Measurements from ENCODE around the gene LAMA3.

Gene LAMA3

DNA sequence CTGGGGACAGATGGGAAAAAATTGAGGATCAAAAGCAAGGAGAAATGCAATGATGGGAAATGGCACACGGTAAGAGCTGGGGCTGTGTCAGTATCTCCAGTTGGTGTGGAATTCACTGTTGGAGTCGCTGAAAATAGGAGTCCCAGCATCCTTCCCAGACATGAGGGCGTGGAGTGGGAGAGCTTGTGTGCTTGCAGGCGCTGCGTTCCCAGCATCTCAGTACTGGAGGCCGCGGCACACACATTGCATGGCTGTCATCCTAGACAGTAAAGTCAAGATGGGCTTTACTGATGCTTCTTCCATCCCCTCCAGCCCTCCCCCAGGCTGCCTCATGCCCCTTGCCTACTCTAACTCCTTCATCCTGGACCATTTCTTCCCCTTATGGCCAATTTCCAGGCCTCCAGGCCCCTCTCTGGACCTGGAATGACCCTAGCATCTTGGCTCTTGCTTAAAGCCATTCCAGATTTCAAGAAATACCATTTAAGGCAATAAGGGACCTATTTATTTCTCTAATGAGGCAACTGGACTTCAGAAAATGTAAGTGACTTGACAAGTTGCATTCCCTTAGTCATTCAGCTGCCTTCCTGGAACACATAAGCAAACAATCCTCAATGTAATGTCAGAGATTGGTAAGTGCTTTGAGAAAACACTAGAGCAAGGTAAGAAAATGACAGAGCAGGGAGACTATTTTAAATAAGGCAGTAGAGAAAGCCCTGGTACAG lies 254.8 kb downstream of the LAMA3 start:
- DNase-seq, result no peak

DNA sequence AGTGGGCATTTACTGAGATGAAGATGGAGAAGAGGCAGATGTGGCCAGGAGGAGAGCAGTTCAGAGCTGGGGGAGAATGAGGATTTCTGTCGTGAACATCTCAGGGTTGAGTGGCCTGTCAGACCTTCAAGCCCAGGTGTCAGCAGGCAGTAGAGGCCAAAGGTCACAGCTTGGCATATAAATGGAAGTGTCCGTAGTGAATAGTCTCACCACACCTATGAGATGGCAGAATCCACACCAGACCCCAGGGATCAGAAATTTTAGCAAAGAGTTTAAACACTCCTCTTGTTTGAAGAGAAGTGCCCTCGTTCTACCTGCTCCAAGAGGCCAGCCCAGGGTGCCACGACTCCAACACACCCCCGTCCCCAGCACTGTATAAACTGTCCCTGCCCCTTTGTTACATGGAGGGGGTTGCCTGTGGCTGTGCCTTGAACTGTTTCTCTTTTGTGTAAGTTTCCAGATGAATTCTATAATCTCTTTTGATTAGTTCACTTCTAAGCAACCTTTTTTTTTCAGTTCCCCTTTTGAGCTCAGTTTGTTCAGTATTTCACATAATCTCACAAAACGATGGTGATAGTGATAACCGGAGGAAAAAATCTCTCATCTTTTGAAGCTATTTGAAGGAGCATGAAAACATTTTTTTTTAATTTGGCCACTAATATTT lies 256.3 kb downstream of the LAMA3 start:
- no peak for DNase-seq

DNA sequence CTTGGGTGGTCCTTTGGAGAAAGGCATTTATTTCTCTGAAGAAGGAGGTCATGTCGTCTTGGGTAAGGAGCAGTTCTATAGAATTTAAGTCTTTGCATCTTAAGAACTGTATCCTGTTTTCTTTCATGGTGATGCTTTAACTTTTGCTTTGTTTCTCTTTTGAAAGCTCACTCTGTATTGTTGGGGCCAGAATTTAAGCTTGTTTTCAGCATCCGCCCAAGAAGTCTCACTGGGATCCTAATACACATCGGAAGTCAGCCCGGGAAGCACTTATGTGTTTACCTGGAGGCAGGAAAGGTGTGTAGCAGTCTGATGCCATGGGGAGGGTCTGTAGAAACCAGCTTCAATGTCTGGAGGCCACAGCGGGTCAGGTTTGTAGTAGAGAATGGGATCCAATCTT lies 260.6 kb downstream of the LAMA3 start:
- no peak for DNase-seq

DNA sequence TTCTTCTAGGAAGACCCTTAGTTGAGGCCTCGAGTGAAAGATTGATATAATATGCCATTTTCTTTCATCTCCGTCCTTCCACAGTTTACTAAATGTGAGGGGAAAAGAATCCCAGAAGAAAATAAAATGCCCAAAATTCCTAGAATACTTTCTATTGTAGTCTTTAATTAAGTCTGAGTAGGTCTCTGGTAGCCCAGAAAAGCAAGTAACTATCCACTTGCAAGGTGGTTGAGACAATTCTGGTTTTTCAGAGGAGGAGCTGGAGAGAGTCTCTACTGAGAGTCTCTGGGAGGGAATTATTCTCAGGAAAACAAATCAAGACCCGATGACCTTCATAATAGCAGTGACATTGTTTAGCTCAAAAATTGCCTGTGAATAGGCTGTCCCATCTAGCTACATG lies 261.4 kb downstream of the LAMA3 start:
- DNase-seq, result no peak

DNA sequence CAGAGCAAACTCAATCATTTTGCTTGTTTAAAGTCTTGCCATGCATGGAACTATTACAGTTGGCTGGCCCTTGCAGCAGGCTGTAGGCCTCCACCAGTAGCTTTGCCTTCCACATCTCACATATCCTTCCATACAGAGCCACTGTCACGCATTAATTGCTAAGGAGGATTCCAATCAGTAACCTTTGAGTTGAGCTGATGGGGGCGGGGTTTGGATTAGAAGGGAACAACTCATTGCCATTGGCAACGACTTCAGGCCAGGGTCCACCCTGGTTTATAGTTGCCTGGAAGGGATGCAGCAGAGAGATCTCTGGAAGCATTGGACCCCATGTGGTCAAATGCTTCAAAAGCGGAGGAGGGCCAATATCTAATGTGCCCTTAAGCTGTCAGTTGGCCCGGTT lies 262.0 kb downstream of the LAMA3 start:
- DNase-seq, result no peak

DNA sequence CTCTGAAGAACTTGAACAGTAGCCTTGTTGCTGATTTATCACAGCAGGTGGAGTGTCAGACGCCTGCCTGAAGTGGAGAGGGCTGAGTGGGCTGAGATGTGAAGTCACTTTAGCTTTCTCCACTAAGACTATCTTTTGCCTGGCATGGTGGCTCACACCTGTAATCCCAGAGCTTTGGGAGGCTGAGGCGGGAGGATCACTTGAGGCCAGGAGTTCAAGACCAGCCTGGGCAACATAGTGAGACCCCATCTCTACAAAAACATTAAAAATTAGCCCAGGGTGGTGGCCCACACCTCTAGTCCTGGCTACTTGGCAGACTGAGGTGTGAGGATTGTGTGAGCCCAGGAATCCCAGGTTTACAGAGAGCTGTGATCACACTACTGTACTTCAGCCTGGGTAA lies 264.7 kb downstream of the LAMA3 start:
- DNase-seq, result no peak

DNA sequence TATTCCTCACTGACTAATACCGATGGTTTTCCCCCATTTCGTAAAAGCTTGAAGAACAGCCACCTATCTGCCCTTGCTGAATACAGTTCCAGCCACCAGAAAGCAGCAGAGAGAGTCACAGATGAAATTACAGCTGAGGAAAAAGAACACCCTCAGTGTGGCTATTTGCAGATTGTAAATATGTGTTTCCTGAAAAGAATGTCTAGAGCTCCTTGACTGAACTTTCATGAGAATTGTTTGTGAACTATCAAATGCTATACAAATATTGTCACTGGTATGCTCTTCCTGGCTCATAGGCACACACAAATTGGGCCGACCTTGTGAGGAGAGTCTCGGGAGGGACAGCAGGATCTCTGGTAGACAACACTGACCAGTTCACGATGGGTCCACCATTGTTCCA lies 267.2 kb downstream of the LAMA3 start:
- no peak for DNase-seq

DNA sequence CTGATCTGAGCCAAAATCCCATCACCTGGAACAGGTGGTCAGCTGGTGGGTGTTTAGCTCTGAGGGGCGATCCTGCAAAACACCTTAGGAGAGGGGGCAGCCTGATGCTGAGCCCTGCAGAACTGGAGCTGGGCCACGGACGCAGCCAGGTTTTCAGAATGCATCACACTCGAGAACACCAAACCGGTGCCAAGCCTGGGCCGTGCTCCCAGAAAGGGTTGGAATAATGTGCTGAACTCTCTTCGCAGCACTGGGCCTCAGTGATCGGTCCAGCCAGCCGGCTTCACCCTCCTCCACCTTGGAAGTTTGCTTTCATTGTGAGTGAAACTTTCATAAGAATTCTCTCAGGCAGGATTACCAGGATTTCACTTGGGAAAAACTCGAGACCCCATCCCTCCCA lies 268.8 kb downstream of the LAMA3 start:
- no peak for DNase-seq

DNA sequence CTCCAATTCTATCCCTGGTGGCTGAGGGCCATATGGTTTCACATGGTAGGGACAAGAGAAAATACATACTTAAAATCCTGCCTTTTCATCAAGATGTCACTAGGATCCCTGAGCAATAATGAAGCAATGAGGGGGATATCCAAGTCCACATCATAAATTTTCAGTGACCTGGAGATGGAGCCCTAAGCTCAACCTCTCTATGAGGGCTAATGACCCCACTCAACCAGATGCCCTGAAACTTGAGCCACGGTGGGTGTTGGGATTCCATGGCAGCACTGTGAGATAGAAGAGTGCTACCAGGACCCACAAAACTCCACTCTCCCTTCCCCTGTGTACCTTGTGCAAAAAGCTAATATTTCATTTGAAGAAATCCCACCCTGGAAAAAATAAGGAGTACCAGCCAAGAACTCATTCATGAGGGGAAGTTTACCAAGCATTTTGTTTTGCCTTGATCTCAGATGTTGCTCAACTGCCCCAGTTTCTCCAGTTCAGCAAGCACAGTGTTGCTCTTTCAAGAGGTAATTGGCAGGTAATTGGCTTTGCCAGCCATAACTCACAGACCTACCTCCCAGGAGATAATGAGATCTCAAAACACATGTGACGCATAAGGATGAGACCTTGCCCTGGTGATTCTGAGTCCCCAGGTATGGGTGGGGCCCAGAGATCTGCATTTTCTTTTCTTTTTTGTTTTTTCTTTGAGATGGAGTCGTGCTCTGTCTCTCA lies 274.4 kb downstream of the LAMA3 start:
- DNase-seq, result no peak

DNA sequence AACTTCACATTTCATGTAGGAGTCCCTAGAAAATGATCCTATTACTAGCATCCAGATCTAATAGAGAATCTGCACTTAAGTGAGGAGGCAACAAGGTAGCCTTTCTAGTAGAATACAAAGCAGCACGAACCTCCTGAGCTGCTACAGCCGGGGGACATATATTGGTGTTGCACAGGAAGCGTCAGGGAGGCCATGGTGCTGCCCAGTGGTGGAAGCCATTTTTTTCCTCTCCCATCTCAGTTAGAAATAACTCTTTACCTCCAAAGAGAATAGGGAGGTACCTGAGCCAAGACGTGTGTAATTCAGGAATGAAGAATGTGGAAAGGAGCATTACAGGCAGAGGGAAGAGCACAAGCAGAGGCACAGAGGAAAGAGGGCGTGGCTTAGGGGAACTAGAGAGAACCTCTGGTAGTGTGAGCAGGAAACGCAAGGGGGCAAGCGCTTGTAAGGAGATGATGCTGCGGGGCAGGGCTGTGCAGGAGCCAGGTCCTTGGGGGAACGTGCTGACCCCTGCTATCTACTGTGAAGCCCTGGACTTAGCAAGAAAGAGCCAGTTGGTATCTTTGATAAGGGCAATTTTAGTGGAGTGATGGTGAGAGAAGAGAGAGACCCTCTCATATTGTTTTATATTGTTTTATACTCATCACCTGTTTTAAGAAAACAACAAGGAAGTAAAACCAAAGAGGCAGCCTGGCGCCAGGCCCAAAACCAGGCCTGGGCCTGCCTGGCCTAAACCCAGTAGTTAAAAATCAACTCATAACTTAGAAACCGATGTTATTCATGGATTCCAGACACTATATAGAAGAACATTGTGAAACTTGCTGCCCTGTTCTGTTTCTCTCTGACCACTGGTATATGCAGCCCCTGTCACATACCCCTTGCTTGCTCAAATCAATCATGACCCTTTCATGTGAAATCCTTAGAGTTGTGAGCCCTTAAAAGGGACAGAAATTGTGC lies 275.3 kb downstream of the LAMA3 start:
- no peak for DNase-seq

DNA sequence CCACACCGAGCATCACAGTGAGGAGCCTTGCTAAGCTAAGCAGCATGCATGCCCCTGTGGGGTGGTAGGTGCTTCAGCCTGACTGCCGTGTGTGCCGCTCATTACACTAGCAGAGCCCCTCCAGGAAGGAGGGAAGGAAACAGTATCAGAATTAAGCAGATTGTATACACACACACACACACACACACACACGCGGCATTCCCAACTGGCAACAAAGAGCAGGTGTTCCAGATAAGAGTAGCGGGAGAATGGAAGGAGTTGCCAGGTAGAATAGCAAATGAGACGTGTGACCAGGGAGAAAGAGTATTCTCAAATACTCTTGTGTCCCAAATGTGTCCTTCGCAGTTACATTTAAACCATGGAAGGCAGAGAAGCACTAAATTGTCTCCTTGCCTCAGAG lies 277.7 kb downstream of the LAMA3 start:
- DNase-seq, result no peak

DNA sequence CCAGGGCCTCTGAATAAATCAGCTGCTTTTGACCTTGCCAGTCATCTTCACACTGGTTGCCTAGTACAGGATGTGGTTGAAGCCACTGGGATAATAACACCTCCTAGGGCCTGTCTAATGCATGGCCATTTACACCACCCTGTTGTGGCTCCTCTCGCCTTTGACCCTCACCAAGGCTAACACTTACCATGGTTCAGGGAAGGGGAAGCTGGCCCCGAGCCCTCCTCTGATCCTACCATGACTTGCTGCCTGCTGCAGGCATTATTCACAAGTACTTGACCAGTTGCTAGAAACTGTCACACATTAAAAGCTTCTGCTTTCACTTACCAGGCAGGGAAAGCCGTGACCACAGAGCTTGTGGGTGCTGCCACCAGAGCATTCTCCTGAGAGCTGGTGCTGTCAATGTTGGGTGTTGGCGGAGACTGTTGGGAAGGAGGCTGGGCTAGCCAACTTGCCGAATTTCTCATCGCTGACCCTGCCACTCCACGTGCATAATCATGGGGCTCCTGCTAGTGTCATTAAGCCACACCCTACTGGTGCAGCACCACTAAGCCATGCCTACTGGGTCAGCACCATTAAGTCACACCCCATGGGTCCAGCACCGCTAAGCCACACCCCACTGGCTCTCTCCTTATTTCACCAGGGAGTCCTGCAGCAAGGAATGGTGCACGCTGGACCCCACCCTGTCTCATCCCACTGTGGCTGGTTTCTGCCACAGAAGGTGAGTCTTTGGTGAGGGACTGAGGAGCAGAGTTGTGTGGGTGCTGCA lies 278.3 kb downstream of the LAMA3 start:
- DNase-seq, result peak; percentile 25

DNA sequence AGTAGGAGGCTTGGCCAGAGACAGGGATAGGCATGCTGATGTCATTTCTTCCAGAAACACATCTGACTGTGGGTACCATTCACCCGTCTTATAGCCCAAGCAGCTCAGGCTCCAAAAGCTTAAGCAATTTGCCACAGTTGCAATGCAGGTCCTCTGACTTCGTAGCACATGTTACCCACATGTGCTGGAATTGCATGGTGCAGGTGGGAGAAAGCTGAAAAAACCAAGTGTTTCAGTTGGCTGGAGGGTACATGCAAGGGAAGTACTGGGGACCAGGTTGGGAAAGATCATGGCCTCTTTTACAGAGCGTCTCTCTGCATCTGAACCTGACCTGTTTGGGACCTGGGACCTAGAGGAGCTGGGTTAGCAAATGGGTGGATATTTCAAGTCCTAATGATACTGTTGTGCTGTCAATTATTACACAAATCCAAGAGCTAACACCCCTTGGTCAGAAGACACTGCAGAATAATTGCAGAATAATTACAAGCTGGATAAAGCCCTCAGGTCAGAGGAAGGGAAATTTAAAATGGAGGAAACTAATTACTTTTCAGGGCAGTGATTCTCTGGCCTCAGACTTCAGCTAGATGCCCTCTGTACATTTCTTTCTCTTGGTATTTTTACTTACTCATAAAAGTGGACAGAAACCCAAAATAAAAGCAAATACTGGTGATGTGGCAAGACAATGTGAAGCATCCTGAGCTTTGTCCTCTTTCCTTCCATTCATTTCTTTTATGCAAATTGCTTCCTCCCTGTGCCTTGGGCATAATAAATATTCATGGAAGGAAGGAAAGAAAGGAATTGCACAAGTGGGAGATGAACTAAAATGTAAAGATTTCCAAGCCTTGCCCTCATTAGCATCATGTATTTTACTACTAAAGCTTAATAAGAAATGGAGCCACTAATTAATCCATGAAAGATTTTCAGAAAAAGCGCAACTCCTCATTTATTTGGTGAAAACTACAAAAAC lies 279.7 kb downstream of the LAMA3 start:
- no peak for DNase-seq

DNA sequence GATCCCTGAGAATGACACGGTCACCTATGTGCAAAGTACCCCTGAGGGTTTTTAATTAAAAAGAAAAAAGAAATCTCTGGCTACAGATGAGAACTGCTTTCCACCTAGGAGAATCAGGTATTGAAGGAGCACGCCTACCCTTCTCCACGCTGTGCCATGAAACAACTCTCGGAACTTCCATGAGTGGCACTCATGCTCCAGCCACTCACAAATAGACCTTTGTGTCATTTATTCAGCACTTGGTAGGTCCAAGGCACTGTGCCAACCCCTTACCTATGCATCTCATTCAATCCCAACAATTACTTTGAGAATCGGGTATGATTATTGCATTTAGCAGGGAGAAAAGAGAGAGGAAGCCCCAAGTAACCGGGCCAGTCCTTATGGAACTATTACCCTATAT lies 280.4 kb downstream of the LAMA3 start:
- no peak for DNase-seq

DNA sequence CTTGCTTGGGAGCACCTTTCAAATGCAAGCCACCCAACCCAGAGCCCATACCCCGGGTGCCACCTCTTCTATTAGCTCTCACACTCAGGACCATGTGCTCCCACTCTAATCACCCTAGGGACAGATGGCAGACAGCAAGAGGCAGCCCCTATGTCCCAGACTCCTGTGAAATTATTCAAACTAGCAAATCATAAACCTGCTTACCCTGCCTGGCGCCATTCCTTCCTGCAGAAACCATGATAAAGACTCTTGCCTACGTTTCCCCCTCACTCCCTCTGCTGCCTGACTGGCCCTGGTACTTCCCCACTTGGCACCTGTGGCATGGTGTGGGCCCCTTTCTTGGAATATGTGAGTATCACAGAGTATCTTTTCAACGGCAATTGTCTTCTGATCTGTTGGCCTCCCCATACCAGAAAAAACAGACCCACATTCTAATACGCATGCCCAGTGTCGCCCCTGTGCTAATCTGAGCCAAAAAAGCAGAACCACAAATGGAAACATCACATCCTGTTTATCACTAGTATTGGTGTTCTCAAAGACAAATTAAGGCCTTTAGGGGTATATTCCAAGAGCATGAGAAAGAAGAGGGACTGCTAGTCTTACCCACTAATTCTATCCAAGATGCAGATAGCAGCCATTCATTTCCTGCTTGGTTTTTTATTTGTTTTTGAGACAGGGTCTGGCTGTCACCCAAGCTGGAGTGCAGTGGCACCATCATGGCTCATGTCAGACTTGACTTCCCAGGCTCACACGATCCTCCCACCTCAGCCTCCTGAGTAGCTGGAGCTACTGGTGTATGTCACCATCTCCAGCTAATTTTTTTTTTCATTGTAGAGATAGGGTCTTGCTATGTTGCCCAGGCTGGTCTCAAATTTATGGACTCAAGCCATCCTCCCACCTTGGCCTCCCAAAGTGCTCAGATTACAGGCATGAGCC lies 281.2 kb downstream of the LAMA3 start:
- no peak for DNase-seq

DNA sequence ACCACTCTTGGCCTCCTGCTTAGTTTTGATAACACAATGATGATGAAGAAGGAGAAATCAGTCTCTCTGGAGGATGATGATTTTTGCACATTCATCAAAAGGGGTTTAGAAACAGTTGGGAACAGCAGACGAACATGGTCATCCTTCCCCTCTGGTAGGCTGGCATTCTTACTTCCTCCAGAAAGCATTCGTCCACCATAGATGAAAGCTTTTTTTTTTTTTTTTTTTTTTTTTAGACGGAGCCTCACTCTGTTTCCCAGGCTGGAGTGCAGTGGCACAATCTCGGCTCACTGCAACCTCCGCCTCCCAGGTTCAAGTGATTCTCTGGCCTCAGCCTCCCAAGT lies 281.8 kb downstream of the LAMA3 start:
- no peak for DNase-seq

DNA sequence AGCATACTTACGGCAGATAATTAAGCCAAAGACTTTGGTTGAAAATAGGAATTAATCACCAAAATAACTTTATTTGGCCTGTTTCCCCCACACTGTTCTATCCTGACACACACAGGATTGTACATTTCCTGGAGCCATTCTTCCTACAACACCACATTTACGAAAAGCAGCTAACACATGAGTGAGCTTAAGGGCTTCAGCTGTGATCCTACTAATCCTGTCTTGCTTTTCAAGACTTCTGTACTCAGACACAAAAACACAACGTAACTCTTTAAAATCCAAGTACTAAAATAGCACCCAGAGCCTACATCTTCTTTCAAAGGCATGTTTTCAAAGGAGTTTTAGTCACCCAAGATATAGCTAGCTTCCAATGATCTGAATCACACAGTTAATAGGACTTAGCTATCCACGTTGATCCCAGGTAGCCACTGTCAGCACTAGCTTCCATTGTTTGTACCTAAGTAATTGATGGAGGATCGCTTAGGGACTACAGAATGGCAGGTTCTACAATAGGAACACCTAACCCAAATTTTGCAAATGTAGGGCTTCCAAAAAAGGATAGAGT lies 282.5 kb downstream of the LAMA3 start:
- no peak for DNase-seq

DNA sequence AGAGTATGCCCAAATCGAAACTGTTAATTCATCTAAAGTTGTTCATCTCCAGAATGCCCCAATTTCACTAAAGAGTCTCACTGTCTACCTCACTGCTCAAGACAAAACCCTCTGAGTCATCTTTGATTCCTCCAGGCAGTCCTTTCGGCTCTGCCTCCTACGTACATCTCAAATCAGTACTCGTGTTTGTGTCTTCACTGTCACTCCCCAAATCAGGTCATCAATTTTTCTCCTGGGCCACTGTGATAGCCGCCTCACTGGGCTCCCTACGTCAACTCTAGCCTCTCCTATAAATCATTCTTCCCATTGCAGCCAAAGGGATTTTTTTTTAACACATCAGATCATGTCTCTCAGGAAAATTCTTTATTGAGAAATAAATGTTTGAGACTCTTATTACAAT lies 283.2 kb downstream of the LAMA3 start:
- no peak for DNase-seq

DNA sequence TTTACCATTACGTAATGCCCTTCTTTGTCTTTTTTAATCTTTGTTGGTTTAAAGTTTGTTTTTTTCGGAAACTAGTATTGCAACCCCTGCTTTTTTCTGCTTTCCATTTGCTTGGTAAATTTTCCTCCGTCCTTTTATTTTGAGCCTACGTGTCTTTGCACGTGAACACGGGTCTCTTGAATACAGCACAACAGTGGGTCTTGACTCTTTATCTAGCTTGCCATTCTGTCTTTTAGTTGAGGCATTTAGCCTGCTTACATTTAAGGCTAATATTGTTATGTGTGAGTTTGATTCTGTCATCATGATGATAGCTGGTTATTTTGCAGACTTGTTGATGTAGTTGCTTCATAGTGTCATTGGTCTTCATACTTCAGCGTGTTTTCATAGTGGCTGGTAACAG lies 287.9 kb downstream of the LAMA3 start:
- no peak for DNase-seq

All from RPMI8226 (cell line).